ENCODE results near the gene ESPN. TPM values are rescaled to one million over a fixed set of nuclear protein-coding genes. Genes with fewer than 3 reads are reported as not detected.

The ESPN gene
- polyA plus RNA-seq, 1 of the 3 experiments (the other 2 are of a cell fraction): 0.33 TPM

DNA sequence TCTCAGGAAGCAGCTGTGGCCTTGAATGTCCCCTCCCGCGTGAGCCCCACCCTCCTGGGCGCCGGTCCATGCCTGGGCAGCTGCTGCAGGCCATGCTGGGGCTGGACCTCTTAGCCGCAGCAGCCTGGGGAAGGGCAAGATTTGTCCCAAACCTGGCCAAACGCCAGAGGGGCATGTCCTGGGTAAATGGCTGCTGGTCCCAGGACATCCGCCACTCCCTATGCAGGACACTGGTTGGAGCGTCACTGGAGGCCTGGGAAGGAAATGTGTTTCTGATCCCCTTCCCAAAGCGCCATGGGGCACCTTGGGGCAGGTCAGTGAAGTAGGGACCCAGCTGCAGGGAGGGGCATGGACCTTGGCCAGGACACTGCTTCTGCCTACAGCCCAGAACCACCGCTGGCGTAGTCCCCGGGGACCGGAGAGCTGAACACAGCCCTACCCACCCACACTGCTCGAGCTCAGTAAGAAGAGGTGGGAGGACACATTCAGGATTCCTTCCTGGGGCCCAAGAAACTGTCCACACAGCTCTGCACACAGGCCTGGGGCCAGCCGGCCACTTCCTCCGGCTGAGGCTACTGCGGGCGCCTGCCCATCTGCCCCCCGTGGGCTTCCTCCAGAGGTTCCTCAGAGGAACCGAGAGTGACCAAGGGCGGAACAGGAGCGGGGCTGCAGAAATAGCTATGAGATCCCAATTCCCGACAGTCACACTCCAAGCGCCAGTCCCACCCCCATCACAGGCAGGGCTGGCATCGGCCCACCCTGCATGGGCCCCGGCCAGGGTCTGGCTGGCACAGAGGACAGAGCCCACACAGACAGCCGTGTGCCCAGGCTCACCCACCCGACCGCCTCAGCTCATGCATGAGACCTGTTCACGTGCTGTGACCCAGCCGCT is 77.7 kb downstream of the ESPN start (continued):
- TF ChIP-seq, protein P1, sequence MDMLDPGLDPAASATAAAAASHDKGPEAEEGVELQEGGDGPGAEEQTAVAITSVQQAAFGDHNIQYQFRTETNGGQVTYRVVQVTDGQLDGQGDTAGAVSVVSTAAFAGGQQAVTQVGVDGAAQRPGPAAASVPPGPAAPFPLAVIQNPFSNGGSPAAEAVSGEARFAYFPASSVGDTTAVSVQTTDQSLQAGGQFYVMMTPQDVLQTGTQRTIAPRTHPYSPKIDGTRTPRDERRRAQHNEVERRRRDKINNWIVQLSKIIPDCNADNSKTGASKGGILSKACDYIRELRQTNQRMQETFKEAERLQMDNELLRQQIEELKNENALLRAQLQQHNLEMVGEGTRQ (IDR thresholded peaks at IDR 0.05; ENCODE audit: borderline replicate concordance, low read depth, low read length): no peak
- TF ChIP-seq, protein P2, sequence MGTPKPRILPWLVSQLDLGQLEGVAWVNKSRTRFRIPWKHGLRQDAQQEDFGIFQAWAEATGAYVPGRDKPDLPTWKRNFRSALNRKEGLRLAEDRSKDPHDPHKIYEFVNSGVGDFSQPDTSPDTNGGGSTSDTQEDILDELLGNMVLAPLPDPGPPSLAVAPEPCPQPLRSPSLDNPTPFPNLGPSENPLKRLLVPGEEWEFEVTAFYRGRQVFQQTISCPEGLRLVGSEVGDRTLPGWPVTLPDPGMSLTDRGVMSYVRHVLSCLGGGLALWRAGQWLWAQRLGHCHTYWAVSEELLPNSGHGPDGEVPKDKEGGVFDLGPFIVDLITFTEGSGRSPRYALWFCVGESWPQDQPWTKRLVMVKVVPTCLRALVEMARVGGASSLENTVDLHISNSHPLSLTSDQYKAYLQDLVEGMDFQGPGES (IDR thresholded peaks at IDR 0.05; ENCODE audit: low read depth, low read length): no peak
- TF ChIP-seq FOSL2 (IDR thresholded peaks at IDR 0.05; ENCODE audit: borderline replicate concordance, low read depth): no peak
- no peak for TF ChIP-seq RXRA (IDR thresholded peaks at IDR 0.05; ENCODE audit: borderline replicate concordance, low read depth)
- no peak for TF ChIP-seq ELF1 (IDR thresholded peaks at IDR 0.05)
- TF ChIP-seq, protein P3, sequence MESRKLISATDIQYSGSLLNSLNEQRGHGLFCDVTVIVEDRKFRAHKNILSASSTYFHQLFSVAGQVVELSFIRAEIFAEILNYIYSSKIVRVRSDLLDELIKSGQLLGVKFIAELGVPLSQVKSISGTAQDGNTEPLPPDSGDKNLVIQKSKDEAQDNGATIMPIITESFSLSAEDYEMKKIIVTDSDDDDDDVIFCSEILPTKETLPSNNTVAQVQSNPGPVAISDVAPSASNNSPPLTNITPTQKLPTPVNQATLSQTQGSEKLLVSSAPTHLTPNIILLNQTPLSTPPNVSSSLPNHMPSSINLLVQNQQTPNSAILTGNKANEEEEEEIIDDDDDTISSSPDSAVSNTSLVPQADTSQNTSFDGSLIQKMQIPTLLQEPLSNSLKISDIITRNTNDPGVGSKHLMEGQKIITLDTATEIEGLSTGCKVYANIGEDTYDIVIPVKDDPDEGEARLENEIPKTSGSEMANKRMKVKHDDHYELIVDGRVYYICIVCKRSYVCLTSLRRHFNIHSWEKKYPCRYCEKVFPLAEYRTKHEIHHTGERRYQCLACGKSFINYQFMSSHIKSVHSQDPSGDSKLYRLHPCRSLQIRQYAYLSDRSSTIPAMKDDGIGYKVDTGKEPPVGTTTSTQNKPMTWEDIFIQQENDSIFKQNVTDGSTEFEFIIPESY (IDR thresholded peaks at IDR 0.05; ENCODE audit: borderline replicate concordance, low read depth): no peak
- no peak for TF ChIP-seq EZH2phosphoT487 (IDR thresholded peaks at IDR 0.05; ENCODE audit: borderline replicate concordance, low read depth)
- no peak for TF ChIP-seq FOXM1 (IDR thresholded peaks at IDR 0.05; ENCODE audit: low read depth)
- 0 out of 4 replicates have a peak, but pooled peaks of 1 of the 2 experiments have one; percentile 23 for TF ChIP-seq EP300 (IDR thresholded peaks at IDR 0.05; ENCODE audit: borderline replicate concordance in 1 of 2, low read depth in 1 of 2, low read length in 1 of 2)
- TF ChIP-seq NFIC (IDR thresholded peaks at IDR 0.05; ENCODE audit: borderline replicate concordance): no peak
- TF ChIP-seq, protein P4, sequence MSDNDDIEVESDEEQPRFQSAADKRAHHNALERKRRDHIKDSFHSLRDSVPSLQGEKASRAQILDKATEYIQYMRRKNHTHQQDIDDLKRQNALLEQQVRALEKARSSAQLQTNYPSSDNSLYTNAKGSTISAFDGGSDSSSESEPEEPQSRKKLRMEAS (IDR thresholded peaks at IDR 0.05; ENCODE audit: low read depth): no peak
- TF ChIP-seq TAF1 (IDR thresholded peaks at IDR 0.05; ENCODE audit: borderline replicate concordance, low read depth, low read length): no peak
- TF ChIP-seq TEAD4 (IDR thresholded peaks at IDR 0.05; ENCODE audit: borderline replicate concordance, insufficient read depth): no peak
- TF ChIP-seq TCF12 (IDR thresholded peaks at IDR 0.05): no peak
- peak; percentile 73; the same call in 1 of the 2 replicates for TF ChIP-seq MXI1 (IDR thresholded peaks at IDR 0.05; ENCODE audit: low read depth, low read length)
- no peak for TF ChIP-seq RCOR1 (IDR thresholded peaks at IDR 0.05; ENCODE audit: low read length)

Measured in SK-N-SH (cell line).